ENCODE measurements around the gene MYLK.
A peak's percentile ranks its signal among the peaks of the same experiment; 100 is the strongest.
"Not testable (repeated sequence)": the region's sequence is repeated elsewhere in the genome, so short reads cannot be mapped to it uniquely, and the experiment has no call there.

MYLK gene

GRCh38 chr3:123750209-123750608, 133.9 kb downstream of the MYLK start:
- no peak for DNase-seq (ENCODE audit: low read depth)

- DNase-seq (ENCODE audit: low read depth), result no peak
Observed at GRCh38 chr3:123749711-123750110, 134.4 kb downstream of the MYLK start.

- DNase-seq (ENCODE audit: low read depth), result no peak
Observed at GRCh38 chr3:123745184-123745855, 138.8 kb downstream of the MYLK start.

GRCh38 chr3:123744064-123744463, 140.1 kb downstream of the MYLK start:
- DNase-seq (ENCODE audit: low read depth), result no peak

GRCh38 chr3:123743121-123743520, 141.0 kb downstream of the MYLK start:
- DNase-seq (ENCODE audit: low read depth), result no peak

- DNase-seq (ENCODE audit: low read depth), result no peak
Observed at GRCh38 chr3:123741041-123741511, 143.1 kb downstream of the MYLK start.

GRCh38 chr3:123740391-123740822, 143.7 kb downstream of the MYLK start:
- DNase-seq (ENCODE audit: low read depth), result no peak

GRCh38 chr3:123739754-123740153, 144.4 kb downstream of the MYLK start:
- no peak for DNase-seq (ENCODE audit: low read depth)

GRCh38 chr3:123739106-123739505, 145.0 kb downstream of the MYLK start:
- no peak for DNase-seq (ENCODE audit: low read depth)

GRCh38 chr3:123738522-123738921, 145.6 kb downstream of the MYLK start:
- not testable (repeated sequence) for DNase-seq (ENCODE audit: low read depth)

- no peak for DNase-seq (ENCODE audit: low read depth)
Observed at GRCh38 chr3:123737168-123737567, 147.0 kb downstream of the MYLK start.

- DNase-seq (ENCODE audit: low read depth), result no peak
Observed at GRCh38 chr3:123735456-123735855, 148.7 kb downstream of the MYLK start.

GRCh38 chr3:123734527-123734902, 149.6 kb downstream of the MYLK start:
- no peak for DNase-seq (ENCODE audit: low read depth)

GRCh38 chr3:123733805-123734526, 150.2 kb downstream of the MYLK start:
- DNase-seq (ENCODE audit: low read depth), result no peak

- no peak for DNase-seq (ENCODE audit: low read depth)
Observed at GRCh38 chr3:123733341-123733740, 150.8 kb downstream of the MYLK start.

GRCh38 chr3:123732447-123732846, 151.7 kb downstream of the MYLK start:
- no peak for DNase-seq (ENCODE audit: low read depth)

GRCh38 chr3:123730829-123731228, 153.3 kb downstream of the MYLK start:
- DNase-seq (ENCODE audit: low read depth), result no peak

GRCh38 chr3:123728991-123729390, 155.1 kb downstream of the MYLK start:
- DNase-seq (ENCODE audit: low read depth), result no peak

- DNase-seq (ENCODE audit: low read depth), result no peak
Observed at GRCh38 chr3:123728014-123728413, 156.1 kb downstream of the MYLK start.

GRCh38 chr3:123725652-123726400, 158.3 kb downstream of the MYLK start:
- no peak for DNase-seq (ENCODE audit: low read depth)

GRCh38 chr3:123724306-123724705, 159.8 kb downstream of the MYLK start:
- no peak for DNase-seq (ENCODE audit: low read depth)

GRCh38 chr3:123723522-123724168, 160.5 kb downstream of the MYLK start:
- DNase-seq (ENCODE audit: low read depth), result peak; percentile 5

Measured in activated T-cell treated with anti-CD3 and anti-CD28 coated beads for 1 hour (primary cell).